Measurements from ENCODE around the gene GOLGA5. TPM values are rescaled to one million over a fixed set of nuclear protein-coding genes. Genes with fewer than 3 reads are reported as not detected.
"Not testable (repeated sequence)": the region's sequence is repeated elsewhere in the genome, so short reads cannot be mapped to it uniquely, and the experiment has no call there.

Gene GOLGA5
- total RNA-seq, 6 donors from 2014 or later, result 24.1 to 60.0 (median 32.2) TPM

GRCh38 chr14:92750222-92750728, 43.8 kb upstream of the GOLGA5 start:
- not testable (repeated sequence) for H3K36me3 ChIP-seq; H3K27me3 ChIP-seq; H3K9me3 ChIP-seq; DNase-seq; ATAC-seq (ENCODE audit: low FRiP score in 2 of 2)
- peak overlapping the region in 1 of 4 donors; percentile 14 for H3K27ac ChIP-seq
- TF ChIP-seq POLR2A (IDR thresholded peaks at IDR 0.05), result peak in 1 of 4 donors; percentile 67
- H3K4me3 ChIP-seq, result peak overlapping the region in 3 of 4 donors; percentile 9 to 19 (median 19)
- WGBS, 2 donors, result 57 to 73% methylated on average over 10 of the region's 10 CpGs
- peaks cover 12 to 35% (median 17%) of the 10 kb centered on the region in 4 donors for H3K4me1 ChIP-seq

GRCh38 chr14:92750994-92751400, 43.1 kb upstream of the GOLGA5 start:
- Histone ChIP-seq H3K27ac (peak overlapping the region in 2 of 4 donors; percentile 14 to 40), H3K4me1 (peaks cover 17 to 36% (median 23%) of the 10 kb centered on the region in 4 donors), H3K27me3 (no peaks in the 10 kb centered on the region), H3K36me3 (no peaks in the 10 kb centered on the region), H3K4me3 (peak overlapping the region in 3 of 4 donors; percentile 9 to 19 (median 19)), H3K9me3 (no peaks in the 10 kb centered on the region)
- ATAC-seq (ENCODE audit: low FRiP score in 2 of 2) (no peak), DNase-seq (no peak)
- 48 to 58% methylated on average over 3 to 5 of the region's 5 CpGs for WGBS, 2 donors
- TF ChIP-seq CTCF (IDR thresholded peaks at IDR 0.05) (no peak), EP300 (IDR thresholded peaks at IDR 0.05) (no peak), POLR2A (IDR thresholded peaks at IDR 0.05) (no peak), POLR2AphosphoS5 (IDR thresholded peaks at IDR 0.05) (no peak)

- WGBS, 2 donors, result 84 to 85% methylated on average over 4 of the region's 4 CpGs
- no peaks in the 10 kb centered on the region for H3K27me3 ChIP-seq
- H3K36me3 ChIP-seq, result no peaks in the 10 kb centered on the region
- no peaks in the 10 kb centered on the region for H3K9me3 ChIP-seq
- peaks cover 11 to 29% (median 18%) of the 10 kb centered on the region in 4 donors for H3K4me1 ChIP-seq
- no peak for DNase-seq
- ATAC-seq (ENCODE audit: low FRiP score in 2 of 2), result no peak
- no peak overlapping the region for H3K4me3 ChIP-seq
- no peak for TF ChIP-seq EP300 (IDR thresholded peaks at IDR 0.05)
- no peak overlapping the region for H3K27ac ChIP-seq
These were observed 42.3 kb upstream of the GOLGA5 start for GRCh38 chr14:92751819-92752218.

GRCh38 chr14:92753250-92753649, 40.9 kb upstream of the GOLGA5 start:
- Histone ChIP-seq H3K4me3 (no peak overlapping the region), H3K27ac (no peak overlapping the region), H3K27me3 (no peaks in the 10 kb centered on the region), H3K4me1 (peaks cover 5 to 19% (median 14%) of the 10 kb centered on the region in 4 donors), H3K9me3 (no peaks in the 10 kb centered on the region), H3K36me3 (no peaks in the 10 kb centered on the region)
- no peak for TF ChIP-seq CTCF (IDR thresholded peaks at IDR 0.05)
- TF ChIP-seq POLR2A (IDR thresholded peaks at IDR 0.05), result peak in 1 of 4 donors; percentile 11
- DNase-seq (no peak), ATAC-seq (ENCODE audit: low FRiP score in 2 of 2) (peak in 1 of 2 donors; percentile 24)
- 65% methylated on average over 5 of the region's 5 CpGs for WGBS, 2 donors

GRCh38 chr14:92754966-92755365, 39.1 kb upstream of the GOLGA5 start:
- H3K27me3 ChIP-seq, result no peaks in the 10 kb centered on the region
- H3K9me3 ChIP-seq, result no peaks in the 10 kb centered on the region
- DNase-seq (peak in 1 of 2 donors; percentile 43), ATAC-seq (ENCODE audit: low FRiP score in 2 of 2) (no peak)
- H3K4me3 ChIP-seq, result no peak overlapping the region
- H3K27ac ChIP-seq, result peak overlapping the region in 1 of 4 donors; percentile 21
- H3K4me1 ChIP-seq, result peaks cover 5 to 18% (median 11%) of the 10 kb centered on the region in 4 donors
- H3K36me3 ChIP-seq, result no peaks in the 10 kb centered on the region
- TF ChIP-seq EP300 (IDR thresholded peaks at IDR 0.05) (peak in 1 of 4 donors; percentile 28), CTCF (IDR thresholded peaks at IDR 0.05) (no peak), POLR2A (IDR thresholded peaks at IDR 0.05) (no peak), POLR2AphosphoS5 (IDR thresholded peaks at IDR 0.05) (no peak)
- whole genome bisulfite sequencing, 2 donors, result 86 to 94% methylated on average over 1 of the region's 1 CpG

GRCh38 chr14:92755495-92755894, 38.6 kb upstream of the GOLGA5 start:
- ATAC-seq (ENCODE audit: low FRiP score in 2 of 2) (peak; percentile 76 to 81), DNase-seq (no peak)
- WGBS, 2 donors, result 38 to 40% methylated on average over 3 of the region's 3 CpGs
- no peaks in the 10 kb centered on the region for H3K36me3 ChIP-seq
- no peak for TF ChIP-seq CTCF (IDR thresholded peaks at IDR 0.05)
- no peak for TF ChIP-seq POLR2AphosphoS5 (IDR thresholded peaks at IDR 0.05)
- TF ChIP-seq EP300 (IDR thresholded peaks at IDR 0.05), result no peak
- no peak for TF ChIP-seq POLR2A (IDR thresholded peaks at IDR 0.05)
- no peaks in the 10 kb centered on the region for H3K27me3 ChIP-seq
- no peaks in the 10 kb centered on the region for H3K9me3 ChIP-seq
- H3K27ac ChIP-seq, result peak overlapping the region in 3 of 4 donors; percentile 21 to 52 (median 42)
- no peak overlapping the region for H3K4me3 ChIP-seq
- peaks cover 5 to 19% (median 10%) of the 10 kb centered on the region in 4 donors for H3K4me1 ChIP-seq

Data from upper lobe of left lung (tissue), 6 donors.